Fibroblast of villous mesenchyme (primary cell): Measurements from ENCODE around the gene LRIG1. TPM values are rescaled to one million over a fixed set of nuclear protein-coding genes. Genes with fewer than 3 reads are reported as not detected.

Experiments used
- DNase-seq: peaks from one replicate; pipeline ENCODE4 v3.0.0-alpha.2; 2010; ENCODE audit warnings: low read depth
- H3K4me3 ChIP-seq: 2 replicates; pipeline ENCODE4 v1.5.1; 2011; ENCODE audit warnings: low read depth, mild to moderate bottlenecking, low read length
- total RNA-seq: library from RNA; depleted of rRNA; stranded (reverse); fragments of >200 nt; gene quantifications from 2 replicates; pipeline ENCODE4 v1.2.3, GENCODE V29; 2012
- TF ChIP-seq, protein P1 (sequence below): IDR thresholded peaks from 2 replicates; pipeline ENCODE4 v1.5.1; 2012; ENCODE audit warnings: low read depth, mild to moderate bottlenecking, low read length; ENCODE audit not compliant: insufficient read depth

The LRIG1 gene
- total RNA-seq, 1 donor = 10.4 TPM

GRCh38 chr3:66441129-66441528 is 59.7 kb downstream of the LRIG1 start:
- TF ChIP-seq, protein P1, sequence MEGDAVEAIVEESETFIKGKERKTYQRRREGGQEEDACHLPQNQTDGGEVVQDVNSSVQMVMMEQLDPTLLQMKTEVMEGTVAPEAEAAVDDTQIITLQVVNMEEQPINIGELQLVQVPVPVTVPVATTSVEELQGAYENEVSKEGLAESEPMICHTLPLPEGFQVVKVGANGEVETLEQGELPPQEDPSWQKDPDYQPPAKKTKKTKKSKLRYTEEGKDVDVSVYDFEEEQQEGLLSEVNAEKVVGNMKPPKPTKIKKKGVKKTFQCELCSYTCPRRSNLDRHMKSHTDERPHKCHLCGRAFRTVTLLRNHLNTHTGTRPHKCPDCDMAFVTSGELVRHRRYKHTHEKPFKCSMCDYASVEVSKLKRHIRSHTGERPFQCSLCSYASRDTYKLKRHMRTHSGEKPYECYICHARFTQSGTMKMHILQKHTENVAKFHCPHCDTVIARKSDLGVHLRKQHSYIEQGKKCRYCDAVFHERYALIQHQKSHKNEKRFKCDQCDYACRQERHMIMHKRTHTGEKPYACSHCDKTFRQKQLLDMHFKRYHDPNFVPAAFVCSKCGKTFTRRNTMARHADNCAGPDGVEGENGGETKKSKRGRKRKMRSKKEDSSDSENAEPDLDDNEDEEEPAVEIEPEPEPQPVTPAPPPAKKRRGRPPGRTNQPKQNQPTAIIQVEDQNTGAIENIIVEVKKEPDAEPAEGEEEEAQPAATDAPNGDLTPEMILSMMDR = no peak
- DNase-seq = peak; percentile 38
- no peak overlapping the region for H3K4me3 ChIP-seq

GRCh38 chr3:66439666-66440344 is 61.0 kb downstream of the LRIG1 start:
- no peak overlapping the region for H3K4me3 ChIP-seq
- DNase-seq = no peak
- TF ChIP-seq, protein P1 = no peak

- no peak overlapping the region for H3K4me3 ChIP-seq
- TF ChIP-seq, protein P1 = no peak
These were observed 62.8 kb downstream of the LRIG1 start for GRCh38 chr3:66438046-66438445.

GRCh38 chr3:66437341-66437929 is 63.4 kb downstream of the LRIG1 start:
- TF ChIP-seq, protein P1 = no peak
- H3K4me3 ChIP-seq = no peak overlapping the region
- DNase-seq = no peak

More at GRCh38 chr3:66438046-66438445, 62.8 kb downstream of the LRIG1 start:
- DNase-seq = no peak

GRCh38 chr3:66435989-66436388 is 64.8 kb downstream of the LRIG1 start:
- no peak for DNase-seq

GRCh38 chr3:66434726-66435125 is 66.1 kb downstream of the LRIG1 start:
- TF ChIP-seq, protein P1 = no peak
- H3K4me3 ChIP-seq = no peak overlapping the region

More at GRCh38 chr3:66435989-66436388, 64.8 kb downstream of the LRIG1 start:
- no peak overlapping the region for H3K4me3 ChIP-seq
- TF ChIP-seq, protein P1 = no peak

GRCh38 chr3:66433522-66433782 is 67.4 kb downstream of the LRIG1 start:
- TF ChIP-seq, protein P1 = no peak
- no peak for DNase-seq

More at GRCh38 chr3:66434726-66435125, 66.1 kb downstream of the LRIG1 start:
- DNase-seq = no peak

More at GRCh38 chr3:66433522-66433782, 67.4 kb downstream of the LRIG1 start:
- H3K4me3 ChIP-seq = no peak overlapping the region
